Psoas muscle (tissue), 8 donors: ENCODE results near the gene CLCN4. TPM values are rescaled to one million over a fixed set of nuclear protein-coding genes. Genes with fewer than 3 reads are reported as not detected.

Experiments
- ATAC-seq, 4 donors: fragments of 200-7000 bp; cut with Tn5 transposase; one replicate each; pipeline ENCODE4 v1.9.1; 2020; ENCODE audit warnings: moderate library complexity in 3 of 4, mild to moderate bottlenecking in 2 of 4
- DNase-seq, 2 donors: peaks; one replicate each; pipeline ENCODE4 v3.0.0-alpha.2; 2020
- H3K27ac ChIP-seq: fragments of 200-600 bp; one replicate; pipeline ENCODE4 v1.8.0; 2022
- H3K27me3 ChIP-seq, 3 donors: fragments of 200-600 bp in 1 of 3; one replicate each; pipeline versions ENCODE4 v1.6.1 to v1.8.0; 2013 to 2022; ENCODE audit warnings: low read length in 2 of 3, mild to moderate bottlenecking in 2 of 3, moderate library complexity in 1 of 3; ENCODE audit not compliant: insufficient read depth in 3 of 3
- H3K36me3 ChIP-seq, 2 donors: fragments of 200-600 bp in 1 of 2; one replicate each; pipeline versions ENCODE4 v1.6.1 to v1.8.0; 2013 to 2022; ENCODE audit warnings: low read depth in 1 of 2, mild to moderate bottlenecking in 1 of 2, moderate library complexity in 1 of 2; ENCODE audit not compliant: insufficient read depth in 1 of 2
- H3K4me1 ChIP-seq: fragments of 200-600 bp; one replicate; pipeline ENCODE4 v1.8.0; 2022
- H3K4me3 ChIP-seq: fragments of 200-600 bp; one replicate; pipeline ENCODE4 v1.8.0; 2022; ENCODE audit warnings: mild to moderate bottlenecking
- H3K9me3 ChIP-seq: fragments of 200-600 bp; one replicate; pipeline ENCODE4 v1.8.0; 2022
- WGBS, 3 donors: extraction: QIAGEN DNeasy Blood & Tissue Kit; methylation state at CpG; one replicate each; pipeline versions ENCODE4 v1.1.6 to v1.1.7; 2013; 5-methylcytosine and 5-hydroxymethylcytosine counted together
- intact Hi-C, 2 donors: fragments of 100-400 bp; cut with DNase I; formaldehyde crosslinking; loops; one replicate each; pipeline versions ENCODE4 v1.11.0 to v1.14.2; 2022
- polyA plus RNA-seq, 3 donors: library from polyadenylated mRNA; stranded (reverse); fragments of 200-250 nt; gene quantifications; one replicate each; pipeline ENCODE4 v1.2.3, GENCODE V29; 2013
- total RNA-seq, 4 donors: library from RNA; stranded (reverse); fragmentation: NEBNext Ultra II Directional in 2 of 4; extraction: Animal tissue kit (Norgen Biotek cat#: 25700) in 2 of 4; gene quantifications; one replicate each; pipeline versions ENCODE4 v1.2.1 to v1.2.4, GENCODE V29; 2021 to 2023
- TF ChIP-seq, protein P1 (sequence below): fragments of 200-600 bp; IDR thresholded peaks from one replicate; pipeline ENCODE4 v1.8.0; 2022; ENCODE audit warnings: antibody characterized with exemption
- donor health status: healthy with polysubstance abuse.
- donor health status: DM: no; HTN: no; CAD: no; lungs with moderate emphysema.
- donor health status: Bipolar disorder and iron deficiency.
- donor health status: healthy.
- donor health status: DM: yes; HTN: yes; CAD: no.
- donor health status: DM: no; HTN: no; CAD: no.
- donor health status: DM: no; HTN: no; CAD: no.
- donor health status: DM: yes; HTN: yes; CAD: no.

Gene CLCN4
- total and polyA plus RNA-seq, 7 donors = 4.1 to 75.9 (median 53.8) TPM

DNA sequence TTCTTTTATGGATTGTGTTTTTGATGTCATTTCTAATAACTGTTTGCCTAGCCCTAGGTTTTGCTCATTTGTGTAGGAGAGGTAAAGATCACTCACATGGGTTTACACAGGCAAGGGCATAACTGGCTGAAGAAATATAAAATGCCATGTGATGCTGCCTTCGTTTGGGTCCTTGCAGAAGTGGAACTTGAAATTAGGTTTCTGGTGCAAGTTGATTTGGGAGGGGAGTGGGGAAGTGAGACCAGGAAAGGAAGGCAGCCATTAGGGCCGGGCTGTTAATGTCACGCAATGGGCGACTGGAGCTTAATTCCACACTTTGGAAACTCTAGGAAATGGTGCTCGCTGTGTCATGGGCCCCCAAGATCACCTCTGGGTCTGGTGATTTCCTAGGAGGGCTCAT, 14.5 kb downstream of the CLCN4 start:
- no peak overlapping the region for H3K4me3 ChIP-seq
- no peak for DNase-seq
- peaks cover 16% of the 10 kb centered on the region for H3K4me1 ChIP-seq
- no peaks in the 10 kb centered on the region for H3K36me3 ChIP-seq
- no peaks in the 10 kb centered on the region for H3K9me3 ChIP-seq
- no peak for ATAC-seq
- WGBS, 3 donors = 61 to 86% (median 78%) methylated on average over 5 of the region's 5 CpGs
- TF ChIP-seq, protein P1, sequence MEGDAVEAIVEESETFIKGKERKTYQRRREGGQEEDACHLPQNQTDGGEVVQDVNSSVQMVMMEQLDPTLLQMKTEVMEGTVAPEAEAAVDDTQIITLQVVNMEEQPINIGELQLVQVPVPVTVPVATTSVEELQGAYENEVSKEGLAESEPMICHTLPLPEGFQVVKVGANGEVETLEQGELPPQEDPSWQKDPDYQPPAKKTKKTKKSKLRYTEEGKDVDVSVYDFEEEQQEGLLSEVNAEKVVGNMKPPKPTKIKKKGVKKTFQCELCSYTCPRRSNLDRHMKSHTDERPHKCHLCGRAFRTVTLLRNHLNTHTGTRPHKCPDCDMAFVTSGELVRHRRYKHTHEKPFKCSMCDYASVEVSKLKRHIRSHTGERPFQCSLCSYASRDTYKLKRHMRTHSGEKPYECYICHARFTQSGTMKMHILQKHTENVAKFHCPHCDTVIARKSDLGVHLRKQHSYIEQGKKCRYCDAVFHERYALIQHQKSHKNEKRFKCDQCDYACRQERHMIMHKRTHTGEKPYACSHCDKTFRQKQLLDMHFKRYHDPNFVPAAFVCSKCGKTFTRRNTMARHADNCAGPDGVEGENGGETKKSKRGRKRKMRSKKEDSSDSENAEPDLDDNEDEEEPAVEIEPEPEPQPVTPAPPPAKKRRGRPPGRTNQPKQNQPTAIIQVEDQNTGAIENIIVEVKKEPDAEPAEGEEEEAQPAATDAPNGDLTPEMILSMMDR = no peak
- intact Hi-C loops = loop anchor here in 1 of 2 donors (10.0 kb wide), 1 partner anchor 64 kb away; no protein-coding TSS in a partner anchor
- H3K27ac ChIP-seq = peak overlapping the region; percentile 23
- H3K27me3 ChIP-seq = peaks cover 0 to 3% (median 0%) of the 10 kb centered on the region in 3 donors

DNA sequence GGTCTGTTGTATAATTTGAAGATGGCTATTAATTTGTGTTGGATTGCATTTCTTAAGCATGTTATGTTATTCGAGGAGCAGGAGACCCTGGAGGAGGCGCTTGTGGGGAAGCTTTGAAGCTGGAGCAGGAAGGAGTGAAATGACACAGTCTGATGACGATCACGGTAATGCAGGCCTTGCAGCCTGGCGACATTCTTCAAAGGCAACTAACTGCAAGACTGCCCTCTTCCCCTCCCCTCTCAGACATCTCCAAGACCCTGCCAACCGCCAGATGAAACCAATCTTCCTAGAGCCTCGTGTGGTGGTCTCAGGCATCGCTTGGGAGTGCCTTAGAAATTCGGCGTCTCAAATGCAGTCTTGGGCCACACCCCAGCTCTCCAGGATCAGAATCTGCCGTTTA, 16.1 kb downstream of the CLCN4 start:
- Histone ChIP-seq H3K27ac (peak overlapping the region; percentile 64), H3K9me3 (no peaks in the 10 kb centered on the region), H3K4me3 (peak overlapping the region; percentile 41), H3K27me3 (peaks cover 0 to 3% (median 0%) of the 10 kb centered on the region in 3 donors), H3K4me1 (peaks cover 12% of the 10 kb centered on the region), H3K36me3 (no peaks in the 10 kb centered on the region)
- ATAC-seq (peak; percentile 16 to 40 (median 36)), DNase-seq (no peak)
- intact Hi-C loops = loop anchor here in 1 of 2 donors (10.0 kb wide), 1 partner anchor 62 kb away; no protein-coding TSS in a partner anchor
- WGBS, 3 donors = 39 to 64% (median 41%) methylated on average over 10 to 11 of the region's 11 CpGs
- TF ChIP-seq, protein P1 = no peak

DNA sequence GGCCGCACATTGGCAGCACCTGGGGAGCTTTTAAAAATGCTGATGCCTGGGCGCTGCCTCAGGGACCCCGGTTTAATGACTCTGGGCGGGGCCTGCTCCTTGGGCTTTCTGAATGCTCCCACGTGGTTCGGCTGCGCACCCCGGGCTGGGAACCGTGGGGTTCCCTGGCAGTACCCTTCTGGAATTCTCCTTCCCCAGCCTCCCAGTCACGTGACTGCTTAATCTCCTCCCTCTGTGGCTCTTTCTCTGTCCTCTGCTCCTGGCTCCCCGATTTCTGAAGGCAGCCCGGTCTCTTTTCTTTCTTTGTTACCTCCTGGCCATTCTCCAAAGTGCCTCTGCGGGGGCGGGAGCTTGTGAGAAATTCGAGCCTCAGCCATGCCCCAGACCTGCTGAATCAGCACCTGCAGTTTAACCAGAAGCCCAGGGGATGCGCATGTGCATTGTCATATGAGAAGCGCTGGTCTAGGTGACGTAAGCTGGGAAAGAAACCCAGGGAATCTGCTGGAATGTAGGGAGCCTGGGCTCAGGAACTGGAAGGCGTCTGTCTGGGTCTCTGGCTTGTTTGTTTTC, 16.6 kb downstream of the CLCN4 start:
- no peaks in the 10 kb centered on the region for H3K9me3 ChIP-seq
- H3K4me3 ChIP-seq = peak overlapping the region; percentile 41
- H3K27me3 ChIP-seq = peaks cover 0 to 3% (median 0%) of the 10 kb centered on the region in 3 donors
- H3K4me1 ChIP-seq = peaks cover 16% of the 10 kb centered on the region
- peak; percentile 67 to 71 for DNase-seq
- peak overlapping the region; percentile 64 for H3K27ac ChIP-seq
- TF ChIP-seq, protein P1 = no peak
- intact Hi-C loops = loop anchor here in 1 of 2 donors (10.0 kb wide), 1 partner anchor 61 kb away; no protein-coding TSS in a partner anchor
- no peaks in the 10 kb centered on the region for H3K36me3 ChIP-seq
- peak; percentile 66 to 80 (median 76) for ATAC-seq
- WGBS, 3 donors = 12 to 25% (median 16%) methylated on average over 10 to 19 of the region's 19 CpGs

DNA sequence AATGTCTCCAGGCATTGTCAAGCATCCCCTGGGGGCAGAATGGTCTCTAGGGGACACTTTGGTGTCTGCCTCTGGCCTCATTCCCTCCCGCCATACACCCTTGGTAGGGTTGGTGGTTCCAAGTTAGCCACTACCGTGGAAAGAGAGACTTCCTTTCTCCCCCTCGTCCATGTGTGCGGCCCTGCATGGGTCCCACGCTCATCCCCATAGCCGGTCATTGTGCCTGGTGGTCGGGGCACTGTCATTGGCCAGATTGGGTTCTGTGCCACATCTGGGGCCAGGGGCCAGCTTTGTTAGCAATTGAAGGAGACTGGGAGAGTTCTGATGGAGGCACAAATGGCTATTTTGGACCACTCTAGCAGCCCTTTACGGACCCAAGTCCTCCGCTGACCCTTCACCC, 17.3 kb downstream of the CLCN4 start:
- Histone ChIP-seq H3K4me1 (peaks cover 19% of the 10 kb centered on the region), H3K36me3 (no peaks in the 10 kb centered on the region), H3K27ac (peak overlapping the region; percentile 64), H3K4me3 (peak overlapping the region; percentile 41), H3K27me3 (peaks cover 0 to 3% (median 0%) of the 10 kb centered on the region in 3 donors), H3K9me3 (no peaks in the 10 kb centered on the region)
- intact Hi-C loops = loop anchor here in 1 of 2 donors (10.0 kb wide), 1 partner anchor 61 kb away; no protein-coding TSS in a partner anchor
- DNase-seq (no peak), ATAC-seq (no peak)
- WGBS, 3 donors = 68 to 95% (median 80%) methylated on average over 9 of the region's 9 CpGs
- TF ChIP-seq, protein P1 = no peak
